NCI-H345 (cell line): ENCODE data around the gene EPAS1.

Source experiments
- DNase-seq: peaks from one replicate; lab custom pipeline; 2025; lab: John Stamatoyannopoulos, UW

Gene EPAS1

DNA sequence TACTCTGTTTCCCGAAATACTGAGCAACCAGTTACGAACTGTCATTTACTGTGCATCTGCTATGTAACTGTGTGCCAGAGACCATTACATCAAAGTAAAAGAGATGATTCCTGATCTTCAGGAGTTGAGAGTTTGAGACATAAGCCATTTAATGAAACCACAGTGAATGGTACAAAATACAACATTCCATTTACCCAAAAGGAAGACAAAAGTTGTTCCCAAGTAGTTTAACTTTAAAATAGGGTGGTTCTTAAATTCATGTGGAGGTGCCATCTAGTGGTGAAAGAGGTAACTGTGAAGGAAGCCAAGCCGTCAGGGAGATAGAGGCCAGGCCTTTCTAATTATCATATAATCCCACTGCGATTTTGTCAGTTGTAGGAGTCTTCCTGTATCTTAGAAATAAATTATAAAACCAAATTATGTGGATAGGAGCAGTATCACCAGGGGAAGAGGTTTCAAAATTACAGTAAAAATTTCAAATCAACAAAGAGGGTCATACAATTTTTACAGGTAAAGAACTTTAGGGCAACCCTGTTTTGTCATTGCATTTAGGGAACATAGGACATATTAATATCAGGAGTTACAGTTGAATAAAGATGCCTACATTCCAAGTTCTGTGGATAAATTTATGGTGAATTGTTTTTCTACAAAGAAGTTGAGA, 67.7 kb downstream of the EPAS1 start:
- peak; percentile 52 for DNase-seq

- no peak for DNase-seq
Observed at GRCh38 chr2:46365913-46366667, 68.9 kb downstream of the EPAS1 start.

DNA sequence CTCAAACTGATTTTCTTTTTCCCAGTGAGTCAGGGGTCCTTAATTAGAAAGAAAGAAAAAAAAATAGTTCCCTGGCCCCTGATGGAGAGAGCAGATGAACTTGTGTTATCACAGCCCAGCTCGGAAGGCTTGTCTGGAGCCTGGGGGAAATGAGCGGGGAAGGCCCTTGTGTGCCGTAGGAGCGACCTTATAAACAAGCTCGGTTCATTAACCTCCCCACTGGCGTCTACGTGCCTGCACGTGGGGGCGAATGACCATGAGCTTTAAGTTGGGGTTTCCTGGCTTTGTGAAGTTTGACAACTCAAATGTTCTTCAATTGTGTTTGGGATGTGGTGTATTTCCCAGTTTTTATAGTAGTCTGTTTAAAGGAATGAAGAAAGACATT, 69.5 kb downstream of the EPAS1 start:
- DNase-seq = no peak

DNA sequence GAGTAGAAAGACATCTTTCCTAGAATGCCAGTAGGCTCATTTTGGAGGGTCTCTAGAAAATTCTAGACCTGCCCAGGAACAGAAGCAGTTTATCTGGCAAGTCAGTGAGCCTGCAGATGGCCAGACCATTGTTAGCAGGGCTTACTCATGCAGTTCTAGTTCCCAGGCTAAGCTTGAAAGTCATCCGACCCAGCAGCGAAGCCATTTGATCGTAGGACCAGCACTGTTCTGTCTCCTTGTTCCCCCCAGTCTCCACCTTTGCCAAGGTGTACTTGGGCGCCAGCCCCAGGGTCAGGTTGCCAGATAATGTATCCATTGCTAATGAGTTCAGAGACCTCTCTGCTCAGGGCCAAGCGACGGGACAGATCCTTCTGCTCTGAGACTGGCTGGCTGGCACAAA, 70.1 kb downstream of the EPAS1 start:
- no peak for DNase-seq

DNA sequence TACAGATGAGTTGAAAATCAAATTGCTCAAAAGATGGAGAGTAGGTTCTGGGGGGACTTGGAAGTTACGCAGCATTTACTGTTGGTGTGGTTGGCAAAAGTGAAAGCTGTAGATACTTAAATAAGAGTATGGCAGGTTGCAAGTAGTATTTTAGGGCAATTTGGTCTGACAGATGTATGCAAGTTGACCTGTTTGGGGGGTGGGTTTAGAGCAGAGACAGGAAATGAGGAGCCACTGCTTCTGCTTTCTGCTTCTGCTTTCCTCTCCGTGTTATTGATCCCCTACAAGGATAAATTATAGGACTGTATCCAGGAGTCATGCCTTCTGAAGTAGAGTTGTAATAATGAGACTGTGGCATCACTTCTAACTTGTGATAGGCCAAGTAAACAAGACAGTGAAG, 71.2 kb downstream of the EPAS1 start:
- no peak for DNase-seq

- no peak for DNase-seq
Observed at GRCh38 chr2:46369783-46370182, 72.6 kb downstream of the EPAS1 start.

DNA sequence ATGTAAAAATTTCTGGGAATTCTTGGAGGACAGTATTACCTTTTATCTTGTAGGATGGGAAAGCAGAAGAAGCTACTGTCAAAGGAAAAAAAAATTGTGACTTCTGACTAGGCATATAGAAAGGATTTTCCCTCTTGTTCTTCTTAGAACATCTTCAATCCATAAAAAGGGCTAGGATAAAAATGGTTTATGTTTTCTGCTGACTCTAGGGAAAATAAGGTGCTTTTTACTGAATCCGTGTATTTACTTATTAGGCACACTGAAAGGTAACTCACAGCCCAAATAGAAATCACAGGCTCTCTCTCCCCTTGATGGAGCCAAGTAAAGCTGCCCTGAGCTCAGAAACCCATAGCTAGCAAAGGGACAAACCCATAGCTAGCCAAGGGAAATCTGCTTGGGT, 74.6 kb downstream of the EPAS1 start:
- DNase-seq = no peak

DNA sequence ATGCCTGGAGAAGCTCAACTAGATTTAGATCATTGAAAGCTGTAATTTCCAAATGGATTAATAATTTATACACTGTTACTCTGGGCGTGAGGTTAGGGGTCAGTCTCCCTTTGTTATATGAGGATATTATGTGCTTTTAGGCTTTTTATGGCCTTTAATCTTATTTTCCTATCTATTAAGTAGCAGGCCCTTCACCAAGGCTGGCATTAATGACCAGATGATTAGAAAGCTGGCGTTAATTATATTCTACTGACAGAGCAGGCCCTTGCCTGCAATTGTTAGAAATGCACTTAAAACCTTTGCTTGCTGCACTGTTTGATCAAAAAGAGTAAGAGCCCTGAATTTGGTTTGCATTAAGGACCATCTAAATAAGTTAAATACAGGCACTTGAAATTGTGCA, 75.3 kb downstream of the EPAS1 start:
- DNase-seq = no peak

- no peak for DNase-seq
Observed at GRCh38 chr2:46373238-46373637, 76.0 kb downstream of the EPAS1 start.

GRCh38 chr2:46375566-46376125, 78.4 kb downstream of the EPAS1 start:
- DNase-seq = no peak

DNA sequence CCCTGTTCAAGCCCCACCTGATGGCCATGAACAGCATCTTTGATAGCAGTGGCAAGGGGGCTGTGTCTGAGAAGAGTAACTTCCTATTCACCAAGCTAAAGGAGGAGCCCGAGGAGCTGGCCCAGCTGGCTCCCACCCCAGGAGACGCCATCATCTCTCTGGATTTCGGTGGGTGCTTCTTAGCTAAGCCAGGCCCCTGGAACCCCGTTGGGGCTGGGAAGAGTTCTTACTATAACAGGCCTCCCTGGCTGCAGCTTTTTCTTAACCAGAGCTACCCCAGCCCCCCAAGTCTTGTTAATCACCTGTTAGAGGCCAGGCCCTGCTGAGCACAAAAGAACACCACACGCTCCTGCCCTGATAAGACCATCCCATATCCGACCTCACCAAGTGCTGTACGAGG, 79.4 kb downstream of the EPAS1 start:
- DNase-seq = no peak

DNA sequence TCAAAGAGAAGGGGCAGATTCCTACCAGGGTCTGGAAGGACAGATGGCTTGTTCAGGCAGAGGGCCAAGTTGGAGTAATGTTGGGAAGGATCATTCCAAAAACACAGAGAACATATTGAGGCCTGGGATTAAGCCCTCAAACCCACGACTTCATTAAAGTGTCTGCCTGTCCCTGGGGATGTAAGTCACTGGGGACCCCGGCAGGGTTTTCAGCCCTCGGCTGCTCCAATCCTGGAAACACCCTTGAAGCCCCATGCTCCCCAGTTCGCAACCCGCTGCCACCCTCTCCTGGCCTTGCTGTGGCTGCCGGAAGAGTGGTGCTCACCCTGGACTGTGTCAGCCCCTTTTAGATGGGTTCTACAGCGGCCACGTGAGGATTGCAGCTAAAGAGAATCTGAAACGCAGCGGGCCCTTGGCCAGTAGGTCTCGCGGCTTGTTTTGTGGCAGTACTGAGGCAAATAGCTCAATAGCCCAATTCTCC, 79.9 kb downstream of the EPAS1 start:
- DNase-seq = no peak

GRCh38 chr2:46377666-46378560, 80.7 kb downstream of the EPAS1 start:
- DNase-seq = no peak

DNA sequence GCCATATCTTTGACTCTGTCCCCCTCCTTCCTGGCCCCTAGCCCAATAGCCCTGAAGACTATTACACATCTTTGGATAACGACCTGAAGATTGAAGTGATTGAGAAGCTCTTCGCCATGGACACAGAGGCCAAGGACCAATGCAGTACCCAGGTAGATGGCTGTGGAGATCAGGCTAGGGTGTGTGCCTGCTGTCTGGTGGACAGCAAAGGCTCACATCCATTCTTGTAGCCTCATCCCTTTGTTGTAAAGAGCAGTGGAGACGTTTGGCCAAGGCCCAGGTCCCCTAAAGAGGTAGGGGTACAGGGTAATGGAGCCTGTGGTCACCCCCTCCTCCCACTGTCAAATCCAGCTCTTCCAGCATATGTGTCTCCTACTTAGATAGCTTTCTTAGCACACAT, 81.4 kb downstream of the EPAS1 start:
- DNase-seq = no peak

DNA sequence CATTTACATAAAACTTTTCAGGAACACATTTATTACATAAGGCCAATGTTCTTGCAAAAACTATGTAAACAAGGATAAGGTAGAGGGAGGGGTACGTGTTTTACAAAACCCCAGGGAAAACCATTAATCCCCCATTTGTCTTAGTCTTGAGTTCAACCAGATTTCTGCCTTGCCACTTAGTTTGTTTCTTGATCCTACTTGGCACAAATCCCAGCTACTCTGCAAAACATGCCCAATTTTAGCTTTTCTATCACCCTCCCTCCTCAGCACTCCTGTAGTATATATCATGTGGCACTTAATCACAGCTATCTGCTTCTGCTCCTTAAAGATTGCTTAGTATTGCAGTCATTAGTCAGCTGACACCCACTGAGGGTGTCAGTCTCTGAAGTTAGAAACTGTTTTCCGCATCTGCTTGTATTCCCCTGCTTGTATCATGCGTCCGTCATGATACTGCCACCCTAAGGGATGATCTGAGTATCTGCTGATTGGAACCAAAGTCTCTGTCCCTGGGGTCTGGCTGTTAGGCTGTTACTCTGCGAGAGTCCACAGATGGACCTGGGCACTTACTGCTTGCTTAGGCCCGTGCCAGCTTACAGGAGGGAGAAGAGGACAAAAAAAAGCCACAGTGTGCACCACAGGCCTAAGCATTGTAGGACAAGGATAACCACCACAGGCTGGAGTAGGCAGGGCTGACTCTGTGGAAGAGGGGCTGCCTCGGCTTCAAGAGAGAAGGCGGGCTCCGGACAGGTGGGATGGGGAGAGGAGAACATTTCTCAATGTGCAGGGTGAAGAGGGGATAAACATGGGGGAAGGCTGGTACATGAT, 82.2 kb downstream of the EPAS1 start:
- no peak for DNase-seq

- no peak for DNase-seq
Observed at GRCh38 chr2:46380038-46380940, 83.1 kb downstream of the EPAS1 start.

GRCh38 chr2:46381263-46381849, 84.1 kb downstream of the EPAS1 start:
- no peak for DNase-seq

GRCh38 chr2:46381871-46382270, 84.7 kb downstream of the EPAS1 start:
- DNase-seq = no peak

DNA sequence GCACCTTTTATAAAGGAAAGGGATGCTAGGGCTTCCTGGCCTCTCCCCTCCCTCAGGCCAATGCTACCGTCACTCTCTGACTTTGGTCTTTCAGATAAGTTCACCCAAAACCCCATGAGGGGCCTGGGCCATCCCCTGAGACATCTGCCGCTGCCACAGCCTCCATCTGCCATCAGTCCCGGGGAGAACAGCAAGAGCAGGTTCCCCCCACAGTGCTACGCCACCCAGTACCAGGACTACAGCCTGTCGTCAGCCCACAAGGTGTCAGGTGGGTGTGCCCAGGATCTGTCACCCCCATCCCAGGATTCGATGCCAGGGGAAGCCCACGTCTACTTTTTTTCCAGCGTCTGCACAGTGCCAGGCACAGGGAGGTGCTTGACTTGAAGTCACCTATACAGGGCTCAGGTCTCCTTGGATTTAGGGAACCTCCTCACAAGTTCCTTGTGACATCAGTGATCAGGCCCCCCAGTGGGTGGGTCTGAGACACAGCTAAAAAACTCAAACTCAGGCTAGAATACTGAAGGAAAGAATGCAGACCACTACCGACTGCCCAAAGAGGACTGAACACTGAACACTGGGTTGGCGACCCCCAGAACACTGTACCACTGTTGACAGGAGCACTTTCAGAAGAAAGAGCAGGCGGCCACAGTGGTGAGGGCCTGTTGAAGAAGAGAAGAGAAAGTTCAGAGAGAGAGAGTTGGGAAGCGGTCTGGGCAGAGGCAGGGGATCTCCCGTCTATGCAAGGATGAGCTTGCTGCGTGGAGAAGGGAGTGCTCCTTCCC, 85.3 kb downstream of the EPAS1 start:
- DNase-seq = no peak
